GM23248 (cell line): ENCODE measurements around the gene NHEJ1. TPM values are rescaled to one million over a fixed set of nuclear protein-coding genes. Genes with fewer than 3 reads are reported as not detected.

Experiments used
- DNase-seq: peaks from one replicate; pipeline ENCODE4 v3.0.0-alpha.2; 2015
- H2AFZ ChIP-seq: fragments of 200-600 bp; sonication (generic); 2 replicates; pipeline ENCODE4 v1.6.1; 2016; ENCODE audit warnings: antibody characterized with exemption
- H3F3A ChIP-seq: fragments of 200-600 bp; sonication (generic); 2 replicates; pipeline ENCODE4 v1.6.1; 2016; ENCODE audit warnings: mild to moderate bottlenecking, antibody characterized with exemption, mixed run types; ENCODE audit not compliant: insufficient read depth
- H3K27ac ChIP-seq: fragments of 200-600 bp; sonication (generic); 2 replicates; pipeline ENCODE4 v1.5.1; 2016; ENCODE audit warnings: mild to moderate bottlenecking
- H3K27me3 ChIP-seq: fragments of 200-600 bp; sonication (generic); replicated peaks from 2 replicates; pipeline ENCODE4 v1.6.1; 2016; ENCODE audit warnings: mild to moderate bottlenecking; ENCODE audit not compliant: insufficient read depth
- H3K36me3 ChIP-seq: fragments of 200-600 bp; sonication (generic); 2 replicates; pipeline ENCODE4 v1.6.1; 2016; ENCODE audit warnings: low read depth, mild to moderate bottlenecking
- H3K4me1 ChIP-seq: fragments of 200-600 bp; sonication (generic); 2 replicates; pipeline ENCODE4 v1.6.1; 2016; ENCODE audit warnings: mild to moderate bottlenecking; ENCODE audit not compliant: insufficient read depth
- H3K4me2 ChIP-seq: fragments of 200-600 bp; sonication (generic); one replicate; pipeline ENCODE4 v1.6.1; 2016; ENCODE audit warnings: mild to moderate bottlenecking; ENCODE audit not compliant: unreplicated experiment
- H3K4me3 ChIP-seq: fragments of 200-600 bp; sonication (generic); 2 replicates; pipeline ENCODE4 v1.5.1; 2016; ENCODE audit warnings: mild to moderate bottlenecking
- H3K79me2 ChIP-seq: fragments of 200-600 bp; sonication (generic); 2 replicates; pipeline ENCODE4 v1.6.1; 2016; ENCODE audit warnings: mild to moderate bottlenecking; ENCODE audit not compliant: insufficient read depth
- H3K9ac ChIP-seq: fragments of 200-600 bp; sonication (generic); 2 replicates; pipeline ENCODE4 v1.6.1; 2016; ENCODE audit warnings: mild to moderate bottlenecking
- H3K9me2 ChIP-seq: fragments of 200-600 bp; sonication (generic); 2 replicates; pipeline ENCODE4 v1.6.1; 2016; ENCODE audit warnings: mixed run types, mild to moderate bottlenecking, moderate library complexity; ENCODE audit not compliant: insufficient read depth
- H3K9me3 ChIP-seq: fragments of 200-600 bp; sonication (generic); one replicate; pipeline ENCODE4 v1.6.1; 2017; ENCODE audit warnings: low read depth
- H4K20me1 ChIP-seq: fragments of 200-600 bp; sonication (generic); 2 replicates; pipeline ENCODE4 v1.6.0; 2016; ENCODE audit not compliant: insufficient read depth
- EZH2 ChIP-seq: fragments of 200-600 bp; sonication (generic); IDR thresholded peaks from 2 replicates; pipeline ENCODE4 v1.6.1; 2018; ENCODE audit warnings: antibody characterized with exemption, mild to moderate bottlenecking; ENCODE audit not compliant: insufficient read depth, poor library complexity, severe bottlenecking
- EZH2phosphoT487 ChIP-seq: fragments of 200-600 bp; sonication (generic); IDR thresholded peaks from 2 replicates; pipeline ENCODE4 v1.6.1; 2018; ENCODE audit warnings: antibody characterized with exemption, moderate library complexity, mild to moderate bottlenecking, low read depth; ENCODE audit not compliant: insufficient read depth
- WGBS, 2 experiments: methylation state at CpG; one replicate each; pipeline ENCODE4 v1.1.6; 2015 to 2017; ENCODE audit warnings: low lambda C conversion rate in 2 of 2, low coverage in 1 of 2; ENCODE audit errors: missing lambda C conversion rate in 2 of 2; 5-methylcytosine and 5-hydroxymethylcytosine counted together
- in situ Hi-C: fragments of 300-500 bp; cut with MboI; formaldehyde crosslinking; loops from 2 replicates; pipeline ENCODE4 v1.15.0; 2020
- polyA plus RNA-seq: library from polyadenylated mRNA; unstranded; fragments of >200 nt; fragmentation: Nextera tagmentation; extraction: Ambion mirVana; gene quantifications from 2 replicates; pipeline ENCODE4 v1.2.1, GENCODE V29; 2016
- total RNA-seq: library from RNA; depleted of rRNA; stranded (reverse); fragments of >200 nt; shearing (Covaris generic); gene quantifications from 2 replicates; pipeline ENCODE4 v1.2.3, GENCODE V29; 2014

The NHEJ1 gene
- total and polyA plus RNA-seq, 2 experiments from 2014 or later: 8.3 to 16.1 TPM

DNA sequence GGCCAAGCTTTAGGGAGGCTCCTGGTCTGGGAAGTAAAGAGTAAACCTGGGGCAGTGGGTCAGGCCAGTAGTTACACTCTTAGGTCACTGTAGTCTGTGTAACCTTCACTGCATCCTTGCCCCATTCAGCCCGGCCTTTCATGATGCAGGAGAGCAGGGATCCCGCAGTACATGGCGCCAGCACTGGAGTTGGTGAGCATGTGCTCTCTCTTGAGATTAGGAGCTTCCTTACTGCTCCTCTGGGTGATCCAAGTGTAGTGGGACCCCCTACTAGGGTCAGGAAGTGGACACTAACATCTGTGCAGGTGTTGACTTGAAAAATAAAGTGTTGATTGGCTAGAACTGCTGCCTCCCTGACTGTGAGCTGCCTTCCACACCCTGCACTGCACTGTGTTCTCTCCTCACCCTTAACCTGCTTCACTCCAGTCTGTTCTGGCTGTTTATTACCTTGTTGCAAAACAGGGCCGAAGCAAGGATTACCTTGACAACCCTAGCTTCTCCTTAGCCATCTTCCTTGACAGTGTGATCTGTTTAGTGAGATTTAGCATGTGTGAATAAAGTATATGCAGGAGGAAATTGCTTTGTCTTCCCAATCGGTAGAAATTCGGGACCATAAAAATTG, 22.6 kb upstream of the NHEJ1 start:
- Histone ChIP-seq H3F3A (peaks cover 20% of the 10 kb centered on the region), H4K20me1 (peaks cover 5% of the 10 kb centered on the region; the same call in 1 of the 2 replicates), H3K79me2 (peaks cover 25% of the 10 kb centered on the region), H3K36me3 (peaks cover 45% of the 10 kb centered on the region), H3K9me3 (no peaks in the 10 kb centered on the region), H3K4me3 (no peak overlapping the region), H3K9ac (no peak overlapping the region), H3K27me3 (no peaks in the 10 kb centered on the region), H2AFZ (no peak overlapping the region), H3K9me2 (no peaks in the 10 kb centered on the region), H3K27ac (no peak overlapping the region), H3K4me1 (peaks cover 8% of the 10 kb centered on the region), H3K4me2 (no peak overlapping the region)
- WGBS, 2 experiments: 97 to 99% methylated on average over 6 of the region's 6 CpGs
- in situ Hi-C loops: no loop called here
- no peak for DNase-seq
- no peak for TF ChIP-seq EZH2
- TF ChIP-seq EZH2phosphoT487: no peak

- TF ChIP-seq EZH2 (no peak), EZH2phosphoT487 (no peak)
- WGBS, 2 experiments: 61% methylated on average over 7 to 8 of the region's 8 CpGs
- no peaks in the 10 kb centered on the region for H3K9me2 ChIP-seq
- DNase-seq: no peak
- in situ Hi-C loops: no loop called here
- peaks cover 8% of the 10 kb centered on the region for H3K4me1 ChIP-seq
- peaks cover 25% of the 10 kb centered on the region for H3K79me2 ChIP-seq
- H3K27me3 ChIP-seq: no peaks in the 10 kb centered on the region
- H3K9ac ChIP-seq: no peak overlapping the region
- H3K36me3 ChIP-seq: peaks cover 45% of the 10 kb centered on the region
- H3K27ac ChIP-seq: no peak overlapping the region
- H3K9me3 ChIP-seq: no peaks in the 10 kb centered on the region
- peaks cover 5% of the 10 kb centered on the region; the same call in 1 of the 2 replicates for H4K20me1 ChIP-seq
- H2AFZ ChIP-seq: no peak overlapping the region
- H3F3A ChIP-seq: peaks cover 21% of the 10 kb centered on the region
- H3K4me2 ChIP-seq: no peak overlapping the region
- no peak overlapping the region for H3K4me3 ChIP-seq
Observed at GRCh38 chr2:219182331-219183150, 21.9 kb upstream of the NHEJ1 start.

- peaks cover 12% of the 10 kb centered on the region for H3K4me1 ChIP-seq
- H3K9me2 ChIP-seq: no peaks in the 10 kb centered on the region
- peaks cover 26% of the 10 kb centered on the region for H3F3A ChIP-seq
- H3K4me3 ChIP-seq: no peak overlapping the region
- H3K9ac ChIP-seq: no peak overlapping the region
- in situ Hi-C loops: no loop called here
- no peak overlapping the region for H3K27ac ChIP-seq
- H4K20me1 ChIP-seq: peaks cover 5% of the 10 kb centered on the region; the same call in 1 of the 2 replicates
- TF ChIP-seq EZH2 (no peak), EZH2phosphoT487 (no peak)
- no peak for DNase-seq
- WGBS, 2 experiments: 98 to 99% methylated on average over 6 of the region's 6 CpGs
- peaks cover 25% of the 10 kb centered on the region for H3K79me2 ChIP-seq
- H2AFZ ChIP-seq: no peak overlapping the region
- peaks cover 45% of the 10 kb centered on the region for H3K36me3 ChIP-seq
- H3K27me3 ChIP-seq: no peaks in the 10 kb centered on the region
- no peaks in the 10 kb centered on the region for H3K9me3 ChIP-seq
- no peak overlapping the region for H3K4me2 ChIP-seq
Observed at GRCh38 chr2:219181531-219181930, 20.9 kb upstream of the NHEJ1 start.

DNA sequence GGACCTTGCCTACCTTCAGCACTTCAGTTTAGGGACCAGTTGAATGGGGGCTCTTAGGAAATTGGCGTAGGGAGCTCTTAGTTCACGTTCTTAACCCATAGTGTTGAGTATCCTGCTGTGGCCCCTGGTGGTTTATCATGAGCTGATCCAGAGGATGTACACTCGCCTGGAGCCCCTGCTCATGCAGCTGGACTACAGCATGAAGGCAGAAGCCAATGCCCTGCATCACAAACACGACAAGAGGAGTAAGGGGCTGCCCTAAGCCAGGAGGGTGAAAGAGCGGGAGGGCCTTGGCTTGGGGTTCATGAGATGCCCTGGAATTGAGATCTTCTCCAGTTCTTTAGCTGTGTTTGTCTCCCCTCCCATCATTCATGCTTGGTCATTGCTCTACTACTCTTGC, 20.3 kb upstream of the NHEJ1 start:
- H3K36me3 ChIP-seq: peaks cover 45% of the 10 kb centered on the region
- DNase-seq: no peak
- H3F3A ChIP-seq: peaks cover 26% of the 10 kb centered on the region
- no peaks in the 10 kb centered on the region for H3K9me2 ChIP-seq
- no peak overlapping the region for H3K4me3 ChIP-seq
- H3K9ac ChIP-seq: no peak overlapping the region
- 92 to 97% methylated on average over 5 of the region's 5 CpGs for WGBS, 2 experiments
- H3K4me1 ChIP-seq: peaks cover 12% of the 10 kb centered on the region
- TF ChIP-seq EZH2phosphoT487: no peak
- TF ChIP-seq EZH2: no peak
- H3K9me3 ChIP-seq: no peaks in the 10 kb centered on the region
- H3K27me3 ChIP-seq: no peaks in the 10 kb centered on the region
- H4K20me1 ChIP-seq: peaks cover 5% of the 10 kb centered on the region; the same call in 1 of the 2 replicates
- no peak overlapping the region for H3K4me2 ChIP-seq
- no peak overlapping the region for H3K27ac ChIP-seq
- no peak overlapping the region for H2AFZ ChIP-seq
- H3K79me2 ChIP-seq: peaks cover 31% of the 10 kb centered on the region
- in situ Hi-C loops: no loop called here
